NCI-H2196 (cell line): ENCODE data around the gene HOXD8.
A peak's percentile ranks its signal among the peaks of the same experiment; 100 is the strongest.

Experiments used
- DNase-seq: peaks from one replicate; lab custom pipeline; 2025; ENCODE audit not compliant: unreplicated experiment; lab: John Stamatoyannopoulos, UW

The HOXD8 gene

DNA sequence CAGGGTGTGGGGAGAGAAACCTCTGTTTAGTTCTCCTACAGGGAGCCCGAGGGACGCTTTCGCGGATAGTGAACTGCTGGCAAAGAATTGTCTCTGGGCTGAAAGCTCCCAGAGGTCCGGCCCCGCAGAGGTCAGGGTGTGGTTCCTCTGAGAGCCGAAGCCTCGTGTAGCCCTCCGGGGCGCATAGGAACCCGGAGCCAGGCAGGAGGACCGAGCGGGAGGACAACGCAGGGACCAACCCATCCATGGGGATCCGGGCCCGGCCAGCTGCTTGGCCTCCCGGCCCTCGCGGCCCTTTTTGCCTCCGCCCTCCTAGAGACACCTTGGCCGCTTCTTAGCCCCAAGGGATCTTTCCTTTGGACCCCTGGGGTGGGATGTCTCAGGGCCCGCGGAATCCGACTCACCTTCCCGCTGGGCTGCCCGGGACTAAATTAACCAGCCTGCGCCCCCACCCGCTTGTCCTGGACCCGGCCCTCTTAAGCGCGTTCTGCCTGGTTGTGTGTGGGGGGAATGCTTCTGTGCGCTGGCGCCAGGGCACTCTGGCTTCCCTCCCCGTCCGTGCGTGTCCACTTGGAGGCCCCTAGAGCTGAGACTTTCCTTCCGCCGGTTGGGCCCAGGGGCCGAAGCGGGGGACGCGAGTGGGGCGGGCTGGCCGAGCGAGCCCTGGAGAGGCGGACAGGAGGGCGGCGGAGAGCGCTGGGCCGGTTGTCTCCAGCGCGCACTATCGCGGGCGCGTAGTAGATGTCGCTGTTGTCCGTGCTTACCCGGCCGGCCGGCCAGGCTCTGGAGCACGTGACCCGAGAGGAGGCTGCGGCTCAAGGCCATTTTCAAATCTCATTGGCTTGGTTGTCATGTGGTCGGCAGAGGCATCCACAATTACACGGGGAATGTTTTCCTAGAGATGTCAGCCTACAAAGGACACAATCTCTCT lies 13.4 kb upstream of the HOXD8 start, which contains the start of gene HOXD10:
Gene HOXD10, plus strand, starts transcription at position 896 of the 931 bp plus-strand sequence. CDS start 56 bp downstream, outside the sequence.
- DNase-seq, result no peak

DNA sequence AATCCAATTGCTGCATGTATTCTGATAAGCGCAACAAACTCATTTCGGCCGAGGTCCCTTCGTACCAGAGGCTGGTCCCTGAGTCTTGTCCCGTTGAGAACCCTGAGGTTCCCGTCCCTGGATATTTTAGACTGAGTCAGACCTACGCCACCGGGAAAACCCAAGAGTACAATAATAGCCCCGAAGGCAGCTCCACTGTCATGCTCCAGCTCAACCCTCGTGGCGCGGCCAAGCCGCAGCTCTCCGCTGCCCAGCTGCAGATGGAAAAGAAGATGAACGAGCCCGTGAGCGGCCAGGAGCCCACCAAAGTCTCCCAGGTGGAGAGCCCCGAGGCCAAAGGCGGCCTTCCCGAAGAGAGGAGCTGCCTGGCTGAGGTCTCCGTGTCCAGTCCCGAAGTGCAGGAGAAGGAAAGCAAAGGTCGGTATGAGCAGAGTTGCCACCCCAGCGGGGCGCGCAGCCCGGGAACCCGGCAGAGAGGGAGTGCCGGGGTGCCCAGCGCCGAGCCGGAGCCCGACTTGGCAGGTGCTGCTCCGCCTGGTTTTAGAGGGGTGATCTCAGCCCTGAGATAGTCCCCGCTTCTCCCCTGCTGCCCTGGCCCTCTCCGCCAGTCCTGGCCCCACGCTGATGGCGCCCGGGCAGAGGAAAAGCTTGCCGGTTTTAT lies 12.2 kb upstream of the HOXD8 start:
- DNase-seq, result no peak

DNA sequence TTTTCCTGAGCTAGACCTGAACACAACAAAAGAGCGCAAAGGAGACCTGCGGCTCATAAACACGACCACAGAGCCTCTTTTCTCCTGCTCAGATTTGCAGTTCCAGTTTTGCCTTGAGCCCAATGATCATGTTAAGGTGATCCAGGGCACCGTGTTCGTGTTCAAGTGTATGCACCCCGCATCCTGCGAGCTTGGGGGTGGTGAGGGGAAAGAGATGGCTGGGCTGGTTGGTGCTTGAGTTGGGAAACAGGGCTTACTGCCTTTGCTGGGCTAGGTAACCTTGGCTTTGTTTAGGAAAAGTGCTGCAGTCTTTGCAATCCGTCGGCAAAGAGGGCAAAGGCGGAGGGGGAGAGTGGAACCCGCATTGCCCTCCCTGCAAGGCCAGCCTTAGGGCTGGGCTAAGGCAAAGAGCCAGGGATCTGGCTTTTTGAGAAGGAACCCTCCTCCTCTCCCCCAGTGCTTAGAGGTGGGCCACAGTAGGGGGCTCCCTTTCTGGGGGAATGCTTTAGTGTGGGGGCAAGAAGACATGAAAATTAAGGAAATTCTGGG lies 11.6 kb upstream of the HOXD8 start:
- no peak for DNase-seq

DNA sequence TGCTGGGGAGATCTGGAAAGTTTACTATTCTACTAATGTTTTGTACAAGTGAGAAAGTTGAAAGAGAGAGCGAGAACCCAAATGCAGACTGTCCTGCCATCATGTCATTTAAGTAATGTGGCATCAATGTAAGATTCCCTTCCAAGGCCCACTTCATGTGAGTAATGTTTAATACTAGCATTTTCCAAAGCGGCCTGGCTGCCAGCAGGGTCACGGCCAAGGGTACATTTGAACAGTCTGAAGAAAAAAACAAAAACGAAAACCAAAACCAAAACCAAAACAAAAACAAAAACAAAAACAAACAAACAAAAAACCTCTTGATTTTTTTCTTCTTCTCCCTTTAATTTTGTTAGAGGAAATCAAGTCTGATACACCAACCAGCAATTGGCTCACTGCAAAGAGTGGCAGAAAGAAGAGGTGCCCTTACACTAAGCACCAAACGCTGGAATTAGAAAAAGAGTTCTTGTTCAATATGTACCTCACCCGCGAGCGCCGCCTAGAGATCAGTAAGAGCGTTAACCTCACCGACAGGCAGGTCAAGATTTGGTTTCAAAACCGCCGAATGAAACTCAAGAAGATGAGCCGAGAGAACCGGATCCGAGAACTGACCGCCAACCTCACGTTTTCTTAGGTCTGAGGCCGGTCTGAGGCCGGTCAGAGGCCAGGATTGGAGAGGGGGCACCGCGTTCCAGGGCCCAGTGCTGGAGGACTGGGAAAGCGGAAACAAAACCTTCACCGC lies 10.7 kb upstream of the HOXD8 start:
- DNase-seq, result no peak

DNA sequence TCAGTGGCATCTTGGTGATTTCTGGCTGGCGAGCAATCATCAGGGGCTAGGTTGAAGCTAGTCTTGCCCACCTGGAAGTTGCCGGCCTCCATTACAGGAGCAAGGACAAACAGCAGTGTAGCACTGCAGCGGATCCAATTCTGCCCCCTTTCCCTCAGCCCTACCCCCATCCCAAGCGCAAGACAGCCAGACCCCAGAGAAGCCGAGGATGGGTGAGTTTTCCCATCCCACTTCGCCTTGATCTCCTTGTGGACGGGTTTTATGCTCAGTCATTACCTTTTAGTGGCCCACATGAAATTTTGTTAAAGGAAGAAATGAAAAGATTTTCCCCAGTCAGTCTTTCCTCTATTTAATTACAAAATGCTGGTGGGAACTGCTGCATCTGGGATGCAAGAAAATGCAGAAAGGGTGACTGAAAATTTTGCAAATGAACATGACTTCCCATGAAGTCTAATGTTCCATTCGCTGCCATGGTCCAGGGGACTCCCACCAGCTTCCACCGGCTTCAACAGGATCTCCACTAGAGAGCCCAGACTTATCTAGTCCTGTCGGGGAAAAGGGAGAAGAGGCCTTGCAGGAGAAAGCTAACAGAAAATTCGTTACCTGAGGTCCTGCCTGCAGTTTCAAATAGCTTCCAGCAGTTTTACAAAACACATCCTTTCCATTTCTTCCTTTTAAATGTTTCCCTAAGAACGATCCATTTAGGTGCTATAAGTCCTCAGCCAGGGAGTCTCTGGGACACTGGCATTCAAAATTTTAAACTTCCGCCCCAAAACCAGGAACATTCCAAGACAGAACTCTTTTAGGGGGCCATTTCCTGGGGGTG lies 8.9 kb upstream of the HOXD8 start:
- no peak for DNase-seq

DNA sequence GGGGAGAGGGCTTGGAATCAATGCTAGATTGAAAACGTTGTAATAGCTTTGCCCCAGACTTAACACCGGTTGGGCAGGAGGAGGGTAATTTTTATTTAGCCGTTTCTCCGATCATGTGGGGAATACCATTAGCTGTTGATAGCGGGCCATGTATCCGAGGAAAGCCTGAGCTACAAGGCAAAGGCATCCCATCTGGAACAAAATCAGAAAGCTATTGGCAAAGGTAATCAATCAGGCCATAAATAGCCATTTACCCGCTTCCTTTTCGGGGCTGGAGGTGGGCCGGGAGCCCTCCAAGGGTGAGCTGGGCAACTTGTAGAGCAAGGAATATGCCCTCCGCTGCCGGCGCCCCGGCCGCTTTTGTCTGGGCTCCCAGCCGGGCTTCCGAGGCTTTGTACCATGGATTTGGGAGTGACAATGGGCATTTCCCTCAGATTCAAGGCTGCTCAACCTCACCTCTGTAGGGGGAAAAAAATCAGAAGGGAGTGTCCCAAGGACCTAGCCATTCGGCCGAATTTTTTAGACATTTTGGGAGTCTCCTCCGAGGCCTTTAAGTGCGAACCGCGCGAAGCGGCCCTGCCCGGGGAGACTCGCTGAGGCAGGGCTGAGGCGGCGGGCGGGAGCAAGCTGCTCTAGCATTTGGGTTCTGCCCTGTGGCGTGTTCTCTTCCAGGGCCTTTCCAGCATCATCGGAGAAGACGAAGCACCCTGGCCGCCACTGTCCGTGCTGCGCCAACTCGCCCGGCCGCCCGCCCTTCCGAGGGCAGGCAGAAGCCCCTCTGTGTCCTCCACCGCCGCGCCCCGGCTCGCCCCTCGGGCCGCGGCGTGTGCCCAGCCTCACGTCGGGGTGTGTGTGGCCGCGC lies 8.1 kb upstream of the HOXD8 start:
- no peak for DNase-seq

DNA sequence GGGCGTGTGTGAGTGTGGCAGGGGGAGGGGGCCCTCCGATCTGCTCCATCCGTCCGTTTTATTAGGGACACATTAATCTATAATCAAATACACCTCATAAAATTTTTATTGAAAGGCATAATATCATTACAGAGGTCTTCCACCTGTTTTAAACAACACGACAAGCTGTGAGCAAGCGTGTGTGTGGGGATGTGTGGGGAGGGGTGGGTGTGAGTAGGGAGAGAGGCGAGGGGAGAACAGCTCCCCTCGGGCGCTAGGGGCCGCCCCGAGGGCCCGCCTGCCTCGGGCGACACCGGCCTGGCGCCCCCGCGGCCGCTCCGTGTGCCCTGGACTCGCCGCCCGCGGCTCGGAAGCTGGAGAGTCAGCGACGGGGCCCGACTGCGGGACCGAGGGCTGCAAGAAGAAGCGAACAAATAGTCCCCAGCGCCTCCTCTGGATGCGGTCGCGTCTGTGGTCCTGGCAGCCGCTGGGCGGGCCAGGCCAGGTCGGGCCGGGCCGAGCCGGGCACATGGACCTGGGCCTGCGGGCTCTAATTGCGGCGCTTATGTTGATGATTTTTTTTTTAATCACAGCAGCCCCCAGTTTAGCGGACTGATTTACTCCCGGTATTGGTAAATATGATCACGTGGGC lies 7.3 kb upstream of the HOXD8 start:
- DNase-seq, result no peak

DNA sequence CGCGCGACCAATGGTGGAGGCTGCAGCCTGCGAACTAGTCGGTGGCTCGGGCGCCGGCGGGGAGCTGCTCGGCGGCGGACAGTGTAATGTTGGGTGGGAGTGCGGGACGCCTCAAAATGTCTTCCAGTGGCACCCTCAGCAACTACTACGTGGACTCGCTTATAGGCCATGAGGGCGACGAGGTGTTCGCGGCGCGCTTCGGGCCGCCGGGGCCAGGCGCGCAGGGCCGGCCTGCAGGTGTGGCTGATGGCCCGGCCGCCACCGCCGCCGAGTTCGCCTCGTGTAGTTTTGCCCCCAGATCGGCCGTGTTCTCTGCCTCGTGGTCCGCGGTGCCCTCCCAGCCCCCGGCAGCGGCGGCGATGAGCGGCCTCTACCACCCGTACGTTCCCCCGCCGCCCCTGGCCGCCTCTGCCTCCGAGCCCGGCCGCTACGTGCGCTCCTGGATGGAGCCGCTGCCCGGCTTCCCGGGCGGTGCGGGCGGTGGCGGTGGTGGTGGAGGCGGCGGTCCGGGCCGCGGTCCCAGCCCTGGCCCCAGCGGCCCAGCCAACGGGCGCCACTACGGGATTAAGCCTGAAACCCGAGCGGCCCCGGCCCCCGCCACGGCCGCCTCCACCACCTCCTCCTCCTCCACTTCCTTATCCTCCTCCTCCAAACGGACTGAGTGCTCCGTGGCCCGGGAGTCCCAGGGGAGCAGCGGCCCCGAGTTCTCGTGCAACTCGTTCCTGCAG lies 6.7 kb upstream of the HOXD8 start, which contains the start of gene HOXD9:
Gene HOXD9, plus strand, starts transcription at position 37 of the 728 bp plus-strand sequence. Its CDS starts 50 bp downstream, at position 87.
- DNase-seq, result no peak

DNA sequence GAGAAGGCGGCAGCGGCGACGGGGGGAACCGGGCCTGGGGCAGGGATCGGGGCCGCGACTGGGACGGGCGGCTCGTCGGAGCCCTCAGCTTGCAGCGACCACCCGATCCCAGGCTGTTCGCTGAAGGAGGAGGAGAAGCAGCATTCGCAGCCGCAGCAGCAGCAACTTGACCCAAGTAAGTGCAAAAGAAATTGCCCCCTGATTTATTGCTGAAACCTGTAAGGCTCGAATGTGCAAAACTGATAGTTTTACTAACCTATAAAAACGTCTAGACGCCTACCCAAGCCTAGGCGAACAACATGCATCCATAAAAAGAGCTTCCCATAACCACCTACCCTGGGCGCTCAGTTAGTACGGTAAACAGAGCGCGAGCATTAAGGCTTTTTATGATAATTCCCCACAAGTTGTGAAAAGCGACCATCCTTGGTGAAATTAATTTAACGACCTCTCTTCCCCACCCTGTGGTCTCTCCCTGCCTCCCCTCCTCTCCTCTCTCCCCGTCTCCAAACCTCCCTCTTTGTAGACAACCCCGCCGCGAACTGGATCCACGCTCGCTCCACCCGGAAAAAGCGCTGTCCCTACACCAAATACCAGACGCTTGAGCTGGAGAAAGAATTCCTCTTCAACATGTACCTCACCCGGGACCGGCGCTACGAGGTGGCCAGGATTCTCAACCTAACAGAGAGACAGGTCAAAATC lies 5.9 kb upstream of the HOXD8 start:
- DNase-seq, result no peak

DNA sequence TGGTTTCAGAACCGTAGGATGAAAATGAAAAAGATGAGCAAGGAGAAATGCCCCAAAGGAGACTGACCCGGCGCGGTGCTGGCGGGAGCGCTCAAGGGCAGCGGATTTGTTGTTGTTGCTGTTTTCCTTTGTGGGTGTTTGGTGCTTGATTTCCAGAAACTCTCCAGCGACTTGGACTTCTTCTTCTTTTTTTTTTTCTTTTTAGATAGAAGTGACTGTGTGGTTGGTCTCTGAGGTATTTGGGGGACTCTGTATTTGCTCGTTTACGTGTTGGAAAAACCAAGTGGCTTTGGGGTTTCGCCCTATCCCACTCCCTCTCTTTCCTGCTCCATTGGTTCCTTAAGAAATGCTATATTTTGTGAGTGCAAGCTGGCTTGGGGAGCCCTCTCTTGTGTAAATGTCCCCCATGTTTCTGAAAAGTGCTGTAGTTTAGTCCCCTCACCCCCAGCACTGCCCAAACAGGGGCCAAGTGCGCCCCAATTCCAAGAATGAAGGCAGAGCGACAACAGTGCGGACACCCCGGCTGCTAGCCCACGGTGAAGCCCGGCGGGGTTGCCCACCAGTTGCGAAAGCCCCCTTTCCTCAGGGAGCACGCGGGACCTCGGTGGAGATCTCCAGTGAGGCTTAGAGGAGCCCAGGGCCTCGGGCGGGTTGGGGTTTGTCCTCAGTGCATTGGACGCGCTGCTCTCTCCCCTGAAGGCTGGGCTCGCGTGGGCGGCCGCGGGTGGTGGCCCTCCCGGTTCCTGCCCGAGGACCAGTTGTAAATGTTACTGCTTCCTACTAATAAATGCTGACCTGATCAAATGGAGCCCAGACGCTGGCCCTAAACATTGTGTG lies 5.2 kb upstream of the HOXD8 start:
- DNase-seq, result no peak

DNA sequence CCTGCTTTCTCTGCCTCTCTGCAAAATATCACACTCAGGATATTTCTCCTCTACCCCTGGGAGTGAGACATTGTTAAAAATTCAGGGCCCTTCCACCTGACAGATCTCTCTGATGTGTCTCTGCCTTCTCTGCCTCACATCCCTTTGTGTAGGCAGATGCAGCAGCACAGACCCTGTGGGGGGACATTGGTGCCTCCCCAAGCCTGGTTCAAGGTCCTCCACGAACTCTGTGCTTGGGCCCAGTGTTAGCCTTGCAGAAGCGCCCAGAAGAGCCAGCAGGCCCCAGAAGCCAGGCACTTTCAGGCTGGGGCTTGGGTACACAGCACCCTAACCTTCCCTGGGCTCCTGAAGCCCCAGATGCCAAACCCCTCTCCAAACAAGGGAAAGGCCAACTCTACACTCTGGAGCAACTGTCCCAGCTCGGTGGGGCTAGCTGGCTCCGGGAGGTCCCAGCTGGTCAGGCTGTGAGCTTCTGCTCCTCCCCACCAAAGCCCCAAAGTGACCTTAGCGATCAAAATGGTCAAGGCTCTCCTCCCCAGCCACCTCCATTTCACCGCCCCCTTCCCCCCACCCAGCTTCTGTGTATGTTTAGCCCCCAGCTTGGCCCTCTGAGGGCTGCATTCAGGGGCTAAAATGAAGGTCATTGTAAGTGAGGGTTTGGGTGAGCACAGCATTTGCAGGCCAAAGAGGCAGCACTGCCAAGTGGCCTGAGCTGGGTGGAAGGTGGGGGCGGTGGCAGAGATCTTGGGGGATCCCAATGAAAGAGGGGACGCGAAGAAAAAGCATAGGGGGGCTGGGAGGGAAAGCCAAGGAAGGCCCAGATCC lies 4.3 kb upstream of the HOXD8 start:
- DNase-seq, result no peak

DNA sequence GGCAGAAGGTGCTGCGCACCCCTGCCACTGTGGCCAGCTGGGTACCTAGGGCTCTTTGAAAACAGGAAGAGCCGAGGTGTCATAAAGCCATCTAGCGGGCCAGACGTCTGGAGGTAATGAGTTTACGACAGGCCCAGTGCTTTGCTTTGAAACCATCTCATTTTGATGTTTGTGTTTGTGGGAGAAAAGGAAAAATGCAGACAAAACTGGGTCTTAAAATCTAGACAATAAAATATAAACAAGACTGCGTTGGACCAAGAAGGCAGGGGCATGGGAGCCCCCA lies 3.8 kb upstream of the HOXD8 start:
- DNase-seq, result no peak

DNA sequence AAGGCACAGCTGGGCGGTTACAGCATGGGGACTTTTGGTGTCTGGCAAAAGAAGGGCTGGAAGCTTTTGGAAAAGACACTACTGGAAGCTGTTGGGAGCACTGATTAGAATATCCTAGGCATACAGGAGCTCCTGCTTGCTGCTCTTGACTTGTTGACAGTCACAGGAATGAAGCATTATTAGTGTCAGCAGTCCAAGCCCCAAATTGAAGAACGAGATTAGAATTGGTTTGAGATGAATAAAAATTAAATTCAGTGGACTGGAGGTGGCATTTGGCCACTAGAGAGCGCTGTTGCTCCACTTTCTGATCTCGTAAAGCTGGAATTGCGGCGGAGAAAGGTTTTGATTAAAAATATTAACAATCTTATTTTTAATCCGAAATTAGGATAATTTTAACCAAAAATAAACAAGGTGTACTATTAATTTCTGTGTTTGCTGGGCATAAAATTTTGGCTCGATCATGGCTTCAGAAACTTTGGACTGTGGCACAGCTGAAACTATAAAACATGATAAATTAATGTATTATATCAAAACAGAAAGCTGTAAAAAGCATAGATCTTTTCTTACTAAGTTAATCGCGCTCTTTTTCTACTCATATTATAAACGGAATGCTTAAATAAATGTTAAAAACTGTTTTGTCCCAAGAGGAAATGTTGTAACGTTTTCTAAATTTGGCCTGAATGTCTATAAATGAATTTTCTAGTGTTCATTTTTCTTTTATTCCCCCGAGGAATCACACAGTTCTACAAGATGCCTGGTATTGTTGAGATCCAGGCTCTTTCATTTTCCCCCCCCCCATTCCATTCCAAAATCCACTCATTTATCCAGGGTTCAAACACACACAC lies 2.4 kb upstream of the HOXD8 start:
- DNase-seq, result peak; percentile 84

DNA sequence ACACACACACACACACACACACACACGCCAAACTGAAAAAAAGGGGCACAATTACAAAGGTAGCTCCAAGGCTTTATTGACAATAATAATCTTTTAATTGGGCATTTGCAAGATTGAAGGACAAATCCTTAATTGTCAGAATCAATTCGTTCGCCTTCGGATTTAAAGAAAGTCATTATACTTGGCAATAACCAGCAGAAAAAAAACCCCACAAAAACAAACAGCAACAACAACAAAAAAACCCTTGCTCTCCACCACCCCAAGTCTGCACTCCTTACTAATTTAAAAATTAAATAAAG lies 1.8 kb upstream of the HOXD8 start:
- no peak for DNase-seq

DNA sequence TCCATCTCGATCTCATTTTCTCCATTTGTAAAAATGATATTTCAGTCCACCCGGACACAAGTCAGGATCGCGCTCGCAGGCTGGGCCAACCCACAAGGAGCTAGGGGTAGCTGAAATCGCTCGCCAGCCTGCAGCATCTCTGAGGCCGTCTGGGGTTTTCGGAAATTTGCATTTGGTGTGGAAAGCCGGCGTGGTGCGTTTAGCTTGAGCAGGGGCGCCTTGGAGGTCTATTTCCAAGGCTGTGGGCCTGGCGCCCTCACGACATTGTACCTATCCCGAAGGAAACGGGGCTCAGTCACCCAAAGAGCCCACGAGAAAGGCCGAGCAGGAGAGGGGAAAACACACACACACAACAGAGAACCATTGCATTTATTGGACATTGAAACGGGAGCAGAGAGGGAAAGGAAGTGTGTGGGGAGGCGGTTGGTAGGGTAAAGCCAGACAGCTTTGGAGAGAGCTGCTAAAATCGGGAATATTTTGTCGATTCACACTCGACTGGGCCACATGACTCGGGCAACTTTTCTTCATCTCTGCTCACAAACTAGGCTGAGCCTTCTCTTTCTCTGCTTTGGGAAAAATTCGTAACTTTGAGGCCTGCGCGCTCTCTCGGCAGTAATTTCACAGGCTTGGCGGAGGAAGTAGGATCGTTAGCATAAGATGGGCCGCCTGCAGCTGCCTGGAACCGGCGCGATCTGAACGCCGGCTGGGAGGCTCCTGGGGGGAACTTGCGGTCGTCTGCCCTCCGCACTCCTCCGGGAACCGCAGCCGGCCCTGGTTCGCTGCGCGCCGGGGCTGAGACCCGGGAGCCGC lies 1.1 kb upstream of the HOXD8 start:
- DNase-seq, result no peak
